Osteoblast (primary cell): Measurements from ENCODE around the gene VDAC2. TPM values are rescaled to one million over a fixed set of nuclear protein-coding genes. Genes with fewer than 3 reads are reported as not detected.
A peak's percentile ranks its signal among the peaks of the same experiment; 100 is the strongest.
"Not testable (repeated sequence)": the region's sequence is repeated elsewhere in the genome, so short reads cannot be mapped to it uniquely, and the experiment has no call there.

Source experiments
- DNase-seq: peaks from one replicate; pipeline ENCODE4 v3.0.0; 2011; ENCODE audit warnings: low spot score, mixed read lengths; ENCODE audit not compliant: insufficient read length; ENCODE audit errors: missing footprints
- H2AFZ ChIP-seq: 2 replicates; pipeline ENCODE4 v1.6.0; 2011; ENCODE audit warnings: mild to moderate bottlenecking, low read length
- H3K27ac ChIP-seq: 2 replicates; pipeline ENCODE4 v1.5.1; 2011; ENCODE audit warnings: mild to moderate bottlenecking, low read depth, low read length, moderate library complexity
- H3K27me3 ChIP-seq: 2 replicates; pipeline ENCODE4 v1.6.0; 2012; ENCODE audit warnings: mild to moderate bottlenecking, control low read depth, inconsistent platforms, low read length, moderate library complexity; ENCODE audit not compliant: insufficient read depth
- H3K36me3 ChIP-seq: 2 replicates; pipeline ENCODE4 v1.5.1; 2011; ENCODE audit warnings: mild to moderate bottlenecking, low read length, control low read depth, moderate library complexity; ENCODE audit not compliant: insufficient read depth
- H3K4me1 ChIP-seq: 2 replicates; pipeline ENCODE4 v1.5.1; 2011; ENCODE audit warnings: mild to moderate bottlenecking, low read length, control low read depth, moderate library complexity; ENCODE audit not compliant: insufficient read depth
- H3K4me2 ChIP-seq: 2 replicates; pipeline ENCODE4 v1.6.0; 2011; ENCODE audit warnings: mild to moderate bottlenecking, low read length; ENCODE audit not compliant: insufficient read depth
- H3K4me3 ChIP-seq: fragments of 200-600 bp; sonication (generic); 3 replicates; pipeline ENCODE4 v1.5.1; 2012; ENCODE audit warnings: mild to moderate bottlenecking, low read length, inconsistent platforms; ENCODE audit not compliant: insufficient read depth
- H3K79me2 ChIP-seq: 2 replicates; pipeline ENCODE4 v1.6.0; 2012; ENCODE audit warnings: mild to moderate bottlenecking, low read length, control low read depth, inconsistent platforms; ENCODE audit not compliant: insufficient read depth
- H3K9me3 ChIP-seq: 2 replicates; pipeline ENCODE4 v1.5.1; 2011; ENCODE audit warnings: low read depth, low read length, control low read depth
- H4K20me1 ChIP-seq: 2 replicates; pipeline ENCODE4 v1.6.0; 2012; ENCODE audit warnings: mild to moderate bottlenecking, low read length, control low read depth; ENCODE audit not compliant: insufficient read depth
- total RNA-seq: library from RNA; depleted of rRNA; stranded (reverse); fragments of >200 nt; gene quantifications from 2 replicates; pipeline ENCODE4 v1.2.3, GENCODE V29; 2012
- TF ChIP-seq, protein P1 (sequence below): IDR thresholded peaks from 2 replicates; pipeline ENCODE4 v1.5.1; 2011; ENCODE audit warnings: mild to moderate bottlenecking, low read depth, low read length, moderate library complexity; ENCODE audit errors: extremely low read depth

Gene VDAC2
- total RNA-seq, 1 donor = 141 TPM

- Histone ChIP-seq H4K20me1 (no peaks in the 10 kb centered on the region), H3K27me3 (no peaks in the 10 kb centered on the region), H3K4me3 (no peak overlapping the region), H2AFZ (no peak overlapping the region), H3K4me1 (peaks cover 8% of the 10 kb centered on the region), H3K27ac (no peak overlapping the region), H3K4me2 (no peak overlapping the region), H3K79me2 (no peaks in the 10 kb centered on the region), H3K9me3 (no peaks in the 10 kb centered on the region), H3K36me3 (no peaks in the 10 kb centered on the region)
- no peak for DNase-seq
- TF ChIP-seq, protein P1, sequence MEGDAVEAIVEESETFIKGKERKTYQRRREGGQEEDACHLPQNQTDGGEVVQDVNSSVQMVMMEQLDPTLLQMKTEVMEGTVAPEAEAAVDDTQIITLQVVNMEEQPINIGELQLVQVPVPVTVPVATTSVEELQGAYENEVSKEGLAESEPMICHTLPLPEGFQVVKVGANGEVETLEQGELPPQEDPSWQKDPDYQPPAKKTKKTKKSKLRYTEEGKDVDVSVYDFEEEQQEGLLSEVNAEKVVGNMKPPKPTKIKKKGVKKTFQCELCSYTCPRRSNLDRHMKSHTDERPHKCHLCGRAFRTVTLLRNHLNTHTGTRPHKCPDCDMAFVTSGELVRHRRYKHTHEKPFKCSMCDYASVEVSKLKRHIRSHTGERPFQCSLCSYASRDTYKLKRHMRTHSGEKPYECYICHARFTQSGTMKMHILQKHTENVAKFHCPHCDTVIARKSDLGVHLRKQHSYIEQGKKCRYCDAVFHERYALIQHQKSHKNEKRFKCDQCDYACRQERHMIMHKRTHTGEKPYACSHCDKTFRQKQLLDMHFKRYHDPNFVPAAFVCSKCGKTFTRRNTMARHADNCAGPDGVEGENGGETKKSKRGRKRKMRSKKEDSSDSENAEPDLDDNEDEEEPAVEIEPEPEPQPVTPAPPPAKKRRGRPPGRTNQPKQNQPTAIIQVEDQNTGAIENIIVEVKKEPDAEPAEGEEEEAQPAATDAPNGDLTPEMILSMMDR = no peak
Observed at GRCh38 chr10:75201793-75202307, 8.7 kb upstream of the VDAC2 start.

DNA sequence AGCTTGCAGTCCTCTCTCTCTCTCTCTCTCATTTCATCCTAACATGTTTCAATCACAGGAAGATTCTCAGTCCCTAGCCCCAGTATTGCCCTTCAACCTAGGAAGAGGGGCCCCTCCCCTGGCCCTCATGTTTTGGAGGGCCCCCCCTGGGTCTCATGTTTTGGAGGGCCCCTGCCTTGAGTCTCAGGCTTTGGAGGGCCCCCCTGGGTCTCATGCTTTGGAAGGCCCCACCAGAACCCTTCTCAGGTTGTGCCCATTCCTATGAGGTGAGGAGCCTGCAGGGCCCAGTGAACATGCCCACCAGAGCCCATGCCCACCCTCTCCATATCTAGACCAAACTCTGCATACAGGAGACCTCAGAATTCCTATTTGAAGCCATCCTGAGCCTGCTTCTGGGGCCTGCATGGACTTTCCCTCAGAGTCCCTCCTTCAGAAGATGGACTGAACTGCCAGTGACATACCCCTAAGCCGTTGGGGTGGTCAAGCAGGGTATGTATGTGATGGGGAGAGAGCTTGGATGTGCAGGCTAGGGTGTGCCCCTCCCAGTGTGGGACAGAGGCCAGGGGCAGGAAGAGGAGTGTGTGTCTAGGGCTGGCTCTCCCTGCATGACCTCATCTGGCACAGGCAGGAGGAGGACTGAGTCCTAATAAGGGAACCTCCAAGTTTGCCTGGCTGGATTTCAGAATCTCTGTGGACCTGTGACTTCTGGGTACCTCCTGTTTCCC lies 8.1 kb upstream of the VDAC2 start:
- H3K27me3 ChIP-seq = no peaks in the 10 kb centered on the region
- no peak overlapping the region for H3K4me3 ChIP-seq
- peak; percentile 88 for DNase-seq
- H3K27ac ChIP-seq = peak overlapping the region; percentile 28
- no peaks in the 10 kb centered on the region for H3K36me3 ChIP-seq
- H3K4me1 ChIP-seq = peaks cover 8% of the 10 kb centered on the region
- no peaks in the 10 kb centered on the region for H4K20me1 ChIP-seq
- no peaks in the 10 kb centered on the region for H3K79me2 ChIP-seq
- H3K9me3 ChIP-seq = no peaks in the 10 kb centered on the region
- H2AFZ ChIP-seq = peak overlapping the region; percentile 87
- TF ChIP-seq, protein P1 = no peak
- peak overlapping the region; percentile 32 for H3K4me2 ChIP-seq

DNA sequence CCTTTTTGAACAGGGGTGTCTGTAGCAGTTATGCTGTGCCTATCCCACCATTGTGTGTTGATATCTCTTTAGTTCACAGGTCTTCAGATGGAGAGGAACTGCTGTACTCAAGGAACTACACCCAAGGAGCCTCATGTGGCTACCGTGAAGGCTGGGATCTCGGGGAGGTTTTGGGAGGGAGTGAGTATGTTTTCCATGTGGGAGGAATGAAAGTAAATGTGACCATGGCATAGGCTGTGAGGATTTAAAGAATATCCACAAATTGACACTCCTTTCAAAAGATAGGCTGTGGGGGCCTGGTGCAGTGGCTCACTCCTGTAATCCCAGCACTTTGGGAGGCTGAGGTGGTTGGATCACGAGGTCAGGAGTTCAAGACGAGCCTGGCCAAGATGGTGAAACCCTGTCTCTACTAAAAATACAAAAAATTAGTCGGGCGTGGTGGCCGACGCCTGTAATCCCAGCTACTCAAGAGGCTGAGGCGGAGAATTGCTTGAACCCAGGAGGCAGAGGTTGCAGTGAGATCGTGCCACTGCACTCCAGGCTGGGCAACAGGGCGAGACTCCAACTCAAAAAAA lies 7.5 kb upstream of the VDAC2 start:
- DNase-seq, H3K79me2 ChIP-seq, H4K20me1 ChIP-seq, H3K36me3 ChIP-seq, H3K4me3 ChIP-seq, H3K9me3 ChIP-seq, H3K27me3 ChIP-seq: not testable (repeated sequence)
- Histone ChIP-seq H3K4me2 (peak overlapping the region; percentile 32), H3K27ac (peak overlapping the region; percentile 28), H2AFZ (peak overlapping the region; percentile 87), H3K4me1 (peaks cover 13% of the 10 kb centered on the region)

GRCh38 chr10:75203724-75204123 lies 6.9 kb upstream of the VDAC2 start:
- no peak overlapping the region for H3K27ac ChIP-seq
- H3K27me3 ChIP-seq = no peaks in the 10 kb centered on the region
- peaks cover 17% of the 10 kb centered on the region for H3K4me1 ChIP-seq

More at GRCh38 chr10:75203724-75204123, 6.9 kb upstream of the VDAC2 start:
- no peak for DNase-seq
- H2AFZ ChIP-seq = no peak overlapping the region
- H3K9me3 ChIP-seq = no peaks in the 10 kb centered on the region
- no peak overlapping the region for H3K4me2 ChIP-seq
- H4K20me1 ChIP-seq = no peaks in the 10 kb centered on the region
- TF ChIP-seq, protein P1 = no peak
- H3K79me2 ChIP-seq = no peaks in the 10 kb centered on the region
- H3K4me3 ChIP-seq = no peak overlapping the region
- no peaks in the 10 kb centered on the region for H3K36me3 ChIP-seq
